Suprapubic skin (tissue), 4 donors: ENCODE results near the gene EFCAB8. TPM values are rescaled to one million over a fixed set of nuclear protein-coding genes. Genes with fewer than 3 reads are reported as not detected.
"Not testable (repeated sequence)": the region's sequence is repeated elsewhere in the genome, so short reads cannot be mapped to it uniquely, and the experiment has no call there.

Source experiments
- DNase-seq, 2 donors: peaks; one replicate each; pipeline ENCODE4 v3.0.0-alpha.2; 2019; ENCODE audit warnings: low spot score in 2 of 2
- H3K27ac ChIP-seq: fragments of 200-600 bp; sonication (generic); one replicate; pipeline ENCODE4 v1.5.1; 2019
- H3K27me3 ChIP-seq: fragments of 200-600 bp; sonication (generic); one replicate; pipeline ENCODE4 v1.5.1; 2019
- H3K36me3 ChIP-seq: fragments of 200-600 bp; sonication (generic); one replicate; pipeline ENCODE4 v1.5.1; 2019
- H3K4me1 ChIP-seq: fragments of 200-600 bp; sonication (generic); one replicate; pipeline ENCODE4 v1.5.1; 2019
- H3K4me3 ChIP-seq: fragments of 200-600 bp; sonication (generic); one replicate; pipeline ENCODE4 v1.5.1; 2019; ENCODE audit warnings: mild to moderate bottlenecking
- H3K9me3 ChIP-seq: fragments of 200-600 bp; sonication (generic); one replicate; pipeline ENCODE4 v1.5.1; 2019
- EP300 ChIP-seq: sonication (generic); formaldehyde crosslinking; IDR thresholded peaks from one replicate; pipeline ENCODE4 v1.6.1; 2017; ENCODE audit warnings: antibody characterized with exemption
- POLR2A ChIP-seq, 2 donors: fragments of 450-650 bp; IDR thresholded peaks; one replicate each; pipeline ENCODE4 v1.6.1; 2017; ENCODE audit warnings: antibody characterized with exemption in 2 of 2, mild to moderate bottlenecking in 2 of 2, moderate library complexity in 2 of 2
- POLR2AphosphoS5 ChIP-seq, 3 donors: sonication (generic); formaldehyde crosslinking; IDR thresholded peaks; one replicate each; pipeline ENCODE4 v1.6.1; 2017; ENCODE audit warnings: antibody characterized with exemption in 3 of 3
- WGBS: methylation state at CpG from one replicate; pipeline ENCODE4 v1.1.5; 2018; 5-methylcytosine and 5-hydroxymethylcytosine counted together
- total RNA-seq, 4 donors: library from RNA; depleted of rRNA; stranded (reverse); fragments of >200 nt; gene quantifications; one replicate each; pipeline ENCODE4 v1.1.0, GENCODE V29; 2016
- TF ChIP-seq, protein P1 (sequence below), 2 donors: fragments of 200-600 bp in 1 of 2; fragments of 450-650 bp in 1 of 2; sonication (generic) in 1 of 2; IDR thresholded peaks; one replicate each; pipeline ENCODE4 v1.5.1; 2016 to 2019; ENCODE audit warnings: antibody characterized with exemption in 2 of 2, mild to moderate bottlenecking in 1 of 2, moderate library complexity in 1 of 2

EFCAB8 gene
- total RNA-seq, 4 donors from 2014 or later: 0.76 to 0.89 TPM; not detected in 2

GRCh38 chr20:32970115-32970972 lies 111.6 kb downstream of the EFCAB8 start:
- no peaks in the 10 kb centered on the region for H3K27me3 ChIP-seq
- H3K4me1 ChIP-seq: no peaks in the 10 kb centered on the region
- no peaks in the 10 kb centered on the region for H3K36me3 ChIP-seq
- H3K4me3 ChIP-seq: no peak overlapping the region
- H3K27ac ChIP-seq: no peak overlapping the region
- no peaks in the 10 kb centered on the region for H3K9me3 ChIP-seq
- peak; percentile 40 to 71 for DNase-seq
- WGBS: 100% methylated on average over 3 of the region's 15 CpGs
- no peak for TF ChIP-seq POLR2A (IDR thresholded peaks at IDR 0.05)
- no peak for TF ChIP-seq POLR2AphosphoS5 (IDR thresholded peaks at IDR 0.05)
- no peak for TF ChIP-seq EP300
- TF ChIP-seq, protein P1, sequence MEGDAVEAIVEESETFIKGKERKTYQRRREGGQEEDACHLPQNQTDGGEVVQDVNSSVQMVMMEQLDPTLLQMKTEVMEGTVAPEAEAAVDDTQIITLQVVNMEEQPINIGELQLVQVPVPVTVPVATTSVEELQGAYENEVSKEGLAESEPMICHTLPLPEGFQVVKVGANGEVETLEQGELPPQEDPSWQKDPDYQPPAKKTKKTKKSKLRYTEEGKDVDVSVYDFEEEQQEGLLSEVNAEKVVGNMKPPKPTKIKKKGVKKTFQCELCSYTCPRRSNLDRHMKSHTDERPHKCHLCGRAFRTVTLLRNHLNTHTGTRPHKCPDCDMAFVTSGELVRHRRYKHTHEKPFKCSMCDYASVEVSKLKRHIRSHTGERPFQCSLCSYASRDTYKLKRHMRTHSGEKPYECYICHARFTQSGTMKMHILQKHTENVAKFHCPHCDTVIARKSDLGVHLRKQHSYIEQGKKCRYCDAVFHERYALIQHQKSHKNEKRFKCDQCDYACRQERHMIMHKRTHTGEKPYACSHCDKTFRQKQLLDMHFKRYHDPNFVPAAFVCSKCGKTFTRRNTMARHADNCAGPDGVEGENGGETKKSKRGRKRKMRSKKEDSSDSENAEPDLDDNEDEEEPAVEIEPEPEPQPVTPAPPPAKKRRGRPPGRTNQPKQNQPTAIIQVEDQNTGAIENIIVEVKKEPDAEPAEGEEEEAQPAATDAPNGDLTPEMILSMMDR (IDR thresholded peaks at IDR 0.05): no peak

GRCh38 chr20:32970973-32971300 lies 112.2 kb downstream of the EFCAB8 start:
- Histone ChIP-seq H3K4me3 (no peak overlapping the region), H3K4me1 (no peaks in the 10 kb centered on the region), H3K36me3 (no peaks in the 10 kb centered on the region), H3K9me3 (no peaks in the 10 kb centered on the region), H3K27ac (no peak overlapping the region), H3K27me3 (no peaks in the 10 kb centered on the region)
- 100% methylated on average over 2 of the region's 2 CpGs for WGBS
- DNase-seq: peak; percentile 34 to 64
- TF ChIP-seq POLR2A (IDR thresholded peaks at IDR 0.05): no peak

DNA sequence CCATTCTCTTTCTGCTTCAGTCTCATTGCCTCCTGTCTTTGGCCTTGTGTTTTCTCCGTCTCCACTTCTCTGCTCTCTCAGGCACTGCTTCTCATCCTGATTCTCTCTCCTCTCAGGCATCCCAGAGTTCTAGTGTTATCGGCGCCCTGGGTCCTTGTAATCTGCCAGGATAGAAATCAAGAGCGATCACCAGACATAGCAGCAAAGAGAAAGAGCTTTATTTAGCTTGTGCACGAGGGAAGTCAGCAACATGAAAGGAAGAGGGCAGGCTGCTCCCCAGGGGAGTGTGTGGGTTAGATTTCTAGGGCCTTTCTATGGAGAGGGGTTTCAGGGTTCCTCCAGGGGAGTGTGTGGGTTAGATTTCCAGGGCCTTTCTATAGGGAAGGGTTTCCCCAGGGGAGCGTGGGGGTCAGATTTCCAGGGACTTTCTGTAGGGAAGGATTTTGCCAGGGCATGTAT lies 113.0 kb downstream of the EFCAB8 start:
- DNase-seq: peak in 1 of 2 donors; percentile 24

DNA sequence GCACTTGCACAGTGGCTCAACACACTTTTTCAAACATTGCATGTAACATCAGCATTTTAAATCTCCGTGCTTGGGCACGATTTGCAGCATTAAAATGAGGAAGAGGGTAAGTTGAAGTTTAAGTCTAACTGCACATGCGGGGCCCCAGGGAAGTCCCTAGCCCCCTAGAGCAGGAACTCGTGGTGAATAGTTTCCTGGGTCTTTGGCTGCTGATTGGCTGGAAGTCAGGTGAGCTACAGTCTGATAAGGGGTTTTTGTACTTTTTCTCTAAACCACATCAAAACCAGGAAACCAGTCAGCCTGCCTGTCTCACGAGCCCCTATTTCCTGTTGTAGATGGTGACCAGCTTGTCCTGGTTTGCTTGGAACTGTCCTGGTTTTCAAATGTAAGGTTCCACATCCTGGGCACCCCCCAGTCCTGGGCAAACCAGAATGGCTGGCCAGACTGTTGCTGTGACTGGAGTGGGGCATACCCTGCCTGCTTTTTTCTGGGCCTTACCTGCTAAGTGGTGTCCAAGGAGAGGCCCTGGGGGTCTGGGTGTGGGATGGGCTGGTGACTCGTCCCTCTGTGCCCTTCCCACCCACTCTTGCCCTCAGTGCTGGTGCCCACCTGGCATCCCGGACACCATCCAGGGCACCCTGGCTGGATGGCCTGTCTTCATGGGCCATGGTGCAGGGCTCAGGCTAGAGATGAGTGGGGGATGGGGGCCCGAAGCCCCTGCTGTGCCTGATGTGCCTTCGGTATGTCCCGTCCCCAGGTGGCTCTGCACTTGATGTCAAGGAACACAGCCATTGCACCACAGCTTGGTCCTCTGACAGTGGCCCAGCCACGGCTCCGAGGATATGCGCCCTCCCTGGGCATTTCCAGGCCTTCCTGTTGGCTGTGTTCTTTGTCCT lies 113.7 kb downstream of the EFCAB8 start:
- Histone ChIP-seq H3K36me3 (no peaks in the 10 kb centered on the region), H3K27me3 (no peaks in the 10 kb centered on the region), H3K4me1 (no peaks in the 10 kb centered on the region), H3K27ac (peak overlapping the region; percentile 28), H3K4me3 (no peak overlapping the region), H3K9me3 (no peaks in the 10 kb centered on the region)
- peak; percentile 46 to 67 for DNase-seq
- TF ChIP-seq, protein P1 (IDR thresholded peaks at IDR 0.05): no peak
- TF ChIP-seq POLR2A (IDR thresholded peaks at IDR 0.05): no peak
- WGBS: 71% methylated on average over 8 of the region's 13 CpGs

More for the DNA sequence above, 113.0 kb downstream of the EFCAB8 start:
- 48% methylated on average over 6 of the region's 6 CpGs for WGBS
- Histone ChIP-seq H3K4me1 (no peaks in the 10 kb centered on the region), H3K36me3 (no peaks in the 10 kb centered on the region), H3K27me3 (no peaks in the 10 kb centered on the region), H3K27ac (no peak overlapping the region), H3K9me3 (no peaks in the 10 kb centered on the region), H3K4me3 (no peak overlapping the region)
- TF ChIP-seq POLR2A (IDR thresholded peaks at IDR 0.05) (no peak), EP300 (no peak), POLR2AphosphoS5 (IDR thresholded peaks at IDR 0.05) (no peak)
- TF ChIP-seq, protein P1 (IDR thresholded peaks at IDR 0.05): no peak

DNA sequence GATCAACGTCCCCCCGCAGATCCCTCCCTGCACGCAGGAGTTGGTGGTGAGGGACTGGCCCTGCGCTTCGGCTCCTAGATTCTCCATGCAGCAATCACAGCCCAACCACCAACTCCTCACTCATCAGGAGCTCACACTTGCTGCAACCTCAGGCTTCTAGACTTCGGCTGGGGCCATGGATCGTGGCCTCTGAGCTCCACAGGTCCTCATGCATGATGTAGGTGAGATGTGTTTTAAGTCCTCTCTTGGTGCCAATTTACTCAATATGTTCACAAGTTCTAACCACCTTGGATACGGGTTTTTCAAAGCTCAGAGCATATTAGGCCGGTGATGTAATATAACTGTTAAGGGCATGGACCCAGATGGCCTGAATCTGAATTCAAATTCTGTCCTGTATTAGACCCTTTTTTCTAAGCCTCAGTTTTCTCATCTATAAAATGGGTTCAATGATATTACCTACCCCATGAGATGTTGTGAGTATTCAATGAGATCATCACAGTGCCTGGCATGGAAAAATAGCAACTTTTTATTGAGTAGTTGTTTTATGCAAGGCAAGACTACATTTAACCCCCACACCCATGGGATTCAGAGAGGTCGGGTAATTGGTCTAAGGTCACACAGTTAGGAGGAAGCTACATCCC lies 114.5 kb downstream of the EFCAB8 start:
- TF ChIP-seq, protein P1 (IDR thresholded peaks at IDR 0.05): no peak
- TF ChIP-seq POLR2A (IDR thresholded peaks at IDR 0.05) (no peak), EP300 (no peak), POLR2AphosphoS5 (IDR thresholded peaks at IDR 0.05) (no peak)
- no peak for DNase-seq
- no peaks in the 10 kb centered on the region for H3K4me1 ChIP-seq
- WGBS: 86% methylated on average over 10 of the region's 10 CpGs
- no peak overlapping the region for H3K4me3 ChIP-seq
- H3K27me3 ChIP-seq: no peaks in the 10 kb centered on the region
- no peaks in the 10 kb centered on the region for H3K36me3 ChIP-seq
- H3K9me3 ChIP-seq: no peaks in the 10 kb centered on the region
- no peak overlapping the region for H3K27ac ChIP-seq

GRCh38 chr20:32974204-32975064 lies 115.7 kb downstream of the EFCAB8 start:
- 74% methylated on average over 9 of the region's 9 CpGs for WGBS
- not testable (repeated sequence) for H3K36me3 ChIP-seq, H3K4me1 ChIP-seq, H3K9me3 ChIP-seq, H3K27me3 ChIP-seq, H3K4me3 ChIP-seq, H3K27ac ChIP-seq
- DNase-seq: peak in 1 of 2 donors; percentile 29

DNA sequence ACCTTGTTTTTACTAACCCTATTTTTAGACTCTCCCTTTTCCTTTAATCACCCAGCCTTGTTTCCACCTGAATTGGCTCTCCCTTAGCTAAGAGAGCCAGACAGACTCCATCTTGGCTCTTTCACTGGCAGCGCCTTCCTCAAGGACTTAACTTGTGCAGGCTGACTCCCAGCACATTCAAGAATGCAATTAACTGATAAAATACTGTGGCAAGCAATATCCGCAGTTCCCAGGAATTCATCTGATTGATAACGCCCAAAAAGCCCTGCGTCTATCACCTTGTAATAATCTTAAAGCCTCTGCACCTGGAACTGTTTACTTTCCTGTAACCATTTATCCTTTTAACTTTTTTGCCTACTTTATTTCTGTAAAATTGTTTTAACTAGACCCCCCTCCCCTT lies 116.4 kb downstream of the EFCAB8 start:
- not testable (repeated sequence) for H3K4me1 ChIP-seq, H3K9me3 ChIP-seq, H3K27me3 ChIP-seq, H3K36me3 ChIP-seq, DNase-seq, H3K27ac ChIP-seq, H3K4me3 ChIP-seq
- WGBS: 91% methylated on average over 4 of the region's 4 CpGs
